Peyer's patch (tissue), 4 donors: ENCODE data around the gene SCAMP3.
"Not testable (repeated sequence)": the region's sequence is repeated elsewhere in the genome, so short reads cannot be mapped to it uniquely, and the experiment has no call there.

ENCODE experiments used
- POLR2A ChIP-seq, 2 donors: fragments of 450-650 bp; IDR thresholded peaks; one replicate each; pipeline ENCODE4 v1.5.1; 2017; ENCODE audit warnings: antibody characterized with exemption in 2 of 2, mild to moderate bottlenecking in 2 of 2, moderate library complexity in 2 of 2
- TF ChIP-seq, protein P1 (sequence below), 6 experiments: fragments of 450-650 bp in 4 of 6; fragments of 200-600 bp in 2 of 6; sonication (generic) in 1 of 6; IDR thresholded peaks; one replicate each; pipeline ENCODE4 v1.5.1; 2017 to 2019; ENCODE audit warnings: antibody characterized with exemption in 6 of 6, mild to moderate bottlenecking in 3 of 6, moderate library complexity in 1 of 6

DNA sequence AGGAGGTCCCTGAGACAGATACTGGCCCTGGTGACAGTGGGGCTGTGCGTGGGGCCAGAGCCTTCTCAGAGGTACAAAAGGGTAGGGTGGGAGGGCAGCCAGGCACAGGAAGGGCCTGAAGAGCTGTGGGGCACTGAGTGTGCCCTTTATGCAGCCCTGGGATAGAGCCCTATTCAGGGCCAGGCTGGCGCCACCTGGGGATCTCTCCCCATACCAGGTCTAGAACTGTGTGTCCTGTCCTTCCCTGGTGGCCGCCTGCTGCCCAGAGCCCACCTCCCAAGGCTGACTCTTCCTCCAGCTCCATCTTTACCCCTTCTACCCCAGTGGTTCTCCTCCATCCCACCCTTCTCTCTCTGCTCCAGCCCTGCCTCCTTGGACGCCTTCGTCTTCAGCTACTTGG lies 28.7 kb downstream of the SCAMP3 start:
- TF ChIP-seq, protein P1, sequence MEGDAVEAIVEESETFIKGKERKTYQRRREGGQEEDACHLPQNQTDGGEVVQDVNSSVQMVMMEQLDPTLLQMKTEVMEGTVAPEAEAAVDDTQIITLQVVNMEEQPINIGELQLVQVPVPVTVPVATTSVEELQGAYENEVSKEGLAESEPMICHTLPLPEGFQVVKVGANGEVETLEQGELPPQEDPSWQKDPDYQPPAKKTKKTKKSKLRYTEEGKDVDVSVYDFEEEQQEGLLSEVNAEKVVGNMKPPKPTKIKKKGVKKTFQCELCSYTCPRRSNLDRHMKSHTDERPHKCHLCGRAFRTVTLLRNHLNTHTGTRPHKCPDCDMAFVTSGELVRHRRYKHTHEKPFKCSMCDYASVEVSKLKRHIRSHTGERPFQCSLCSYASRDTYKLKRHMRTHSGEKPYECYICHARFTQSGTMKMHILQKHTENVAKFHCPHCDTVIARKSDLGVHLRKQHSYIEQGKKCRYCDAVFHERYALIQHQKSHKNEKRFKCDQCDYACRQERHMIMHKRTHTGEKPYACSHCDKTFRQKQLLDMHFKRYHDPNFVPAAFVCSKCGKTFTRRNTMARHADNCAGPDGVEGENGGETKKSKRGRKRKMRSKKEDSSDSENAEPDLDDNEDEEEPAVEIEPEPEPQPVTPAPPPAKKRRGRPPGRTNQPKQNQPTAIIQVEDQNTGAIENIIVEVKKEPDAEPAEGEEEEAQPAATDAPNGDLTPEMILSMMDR (IDR thresholded peaks at IDR 0.05): not testable (repeated sequence)
- not testable (repeated sequence) for TF ChIP-seq POLR2A (IDR thresholded peaks at IDR 0.05)
